HK-2 (cell line): ENCODE measurements around the gene PDHB.
"Not testable (repeated sequence)": the region's sequence is repeated elsewhere in the genome, so short reads cannot be mapped to it uniquely, and the experiment has no call there.

Experiments used
- DNase-seq: peaks from one replicate; pipeline ENCODE4 v3.0.0-alpha.2; 2018; ENCODE audit not compliant: unreplicated experiment

The PDHB gene

DNA sequence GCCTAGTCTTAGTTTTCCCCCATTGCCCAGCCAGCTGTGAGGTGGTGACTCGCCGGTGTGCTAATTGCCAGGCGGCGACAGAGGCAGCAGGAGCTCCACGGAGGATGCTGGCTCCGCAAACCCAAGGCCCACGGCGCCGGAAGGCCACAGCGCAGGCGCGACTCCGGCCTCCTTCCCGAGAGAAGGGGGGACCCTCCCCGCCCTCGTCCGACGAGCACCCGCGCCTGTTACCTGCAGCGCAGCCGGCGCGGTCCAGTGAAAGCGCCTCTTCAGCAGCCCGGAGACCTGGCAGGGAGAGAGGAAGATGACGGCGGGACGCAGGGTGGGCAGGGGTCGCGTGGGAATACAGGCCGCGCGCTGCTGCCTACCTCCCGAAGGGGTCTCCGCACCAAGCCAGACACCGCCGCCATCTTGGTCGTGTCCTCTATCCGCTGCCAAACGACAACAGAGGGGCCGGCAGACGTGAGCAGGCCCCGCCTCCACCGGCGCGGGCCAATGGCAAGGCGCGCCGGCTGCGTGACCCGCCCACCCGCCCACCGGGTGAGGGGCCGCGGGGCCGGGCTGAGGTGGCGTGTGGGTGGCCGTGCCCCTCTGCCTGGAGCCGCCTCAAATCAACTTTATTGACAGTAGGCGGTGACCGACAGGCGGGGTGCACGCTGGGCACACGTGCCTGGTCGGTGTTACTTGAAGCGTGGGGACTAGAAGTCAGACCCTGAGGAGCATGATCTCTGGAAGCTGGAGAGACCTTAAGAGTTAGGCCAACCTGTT lies at the start of gene PDHB:
Gene PDHB, minus strand, starts transcription at position 433 of the 768 bp plus-strand sequence. Its CDS starts 23 bp downstream, at position 410.
- peak; percentile 86 for DNase-seq

DNA sequence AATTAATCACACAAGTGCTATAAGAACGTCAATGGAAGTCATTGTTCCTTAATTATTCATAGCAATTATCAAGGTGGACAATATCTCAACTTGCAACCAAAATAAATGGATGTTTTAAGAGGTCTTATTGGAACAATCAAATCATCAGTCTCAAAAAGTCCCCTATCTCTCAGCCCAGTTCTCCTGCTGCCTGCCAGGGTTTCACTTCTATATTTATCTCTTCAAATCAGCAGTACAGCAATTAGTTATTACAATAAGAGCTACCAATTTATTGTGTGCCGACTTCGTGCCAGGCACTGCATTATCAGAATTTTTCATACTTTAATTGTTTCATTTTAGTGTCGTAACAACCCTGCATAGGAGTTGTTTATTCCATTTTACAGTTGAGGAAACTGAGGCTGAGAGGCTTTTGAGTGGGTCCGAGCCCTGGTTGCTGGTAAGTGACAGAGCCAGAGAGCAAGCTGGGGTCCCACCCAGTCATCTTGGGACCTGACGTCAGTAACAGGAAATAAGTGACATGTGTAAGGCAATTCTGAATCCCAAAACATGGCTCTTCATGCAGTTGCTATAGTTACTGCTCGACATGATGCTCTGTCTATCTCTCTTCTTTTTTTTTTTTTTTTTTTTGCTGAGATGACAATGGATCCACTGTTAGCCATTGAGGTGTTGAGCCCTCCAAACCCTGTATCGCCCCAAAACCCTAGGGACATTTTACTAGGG lies 49.4 kb upstream of the PDHB start:
- DNase-seq = no peak

DNA sequence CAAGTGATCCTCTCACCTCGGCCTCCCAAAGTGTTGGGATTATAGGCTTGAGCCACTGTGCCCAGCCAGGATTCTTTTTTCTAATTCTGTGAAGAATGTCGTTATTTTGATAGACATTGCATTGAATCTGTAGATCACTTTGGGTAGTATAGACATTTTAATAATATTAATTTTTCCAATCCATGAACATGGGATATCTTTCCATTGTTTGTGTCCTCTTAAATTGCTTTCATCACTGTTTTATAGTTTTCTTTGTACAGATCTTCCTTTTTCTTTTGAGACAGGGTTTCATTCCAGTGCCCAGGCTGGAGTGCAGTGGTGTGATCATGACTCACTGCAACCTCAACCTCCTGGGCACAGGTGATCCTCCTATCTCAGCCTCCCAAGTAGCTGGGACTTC lies 46.7 kb upstream of the PDHB start:
- DNase-seq = no peak

DNA sequence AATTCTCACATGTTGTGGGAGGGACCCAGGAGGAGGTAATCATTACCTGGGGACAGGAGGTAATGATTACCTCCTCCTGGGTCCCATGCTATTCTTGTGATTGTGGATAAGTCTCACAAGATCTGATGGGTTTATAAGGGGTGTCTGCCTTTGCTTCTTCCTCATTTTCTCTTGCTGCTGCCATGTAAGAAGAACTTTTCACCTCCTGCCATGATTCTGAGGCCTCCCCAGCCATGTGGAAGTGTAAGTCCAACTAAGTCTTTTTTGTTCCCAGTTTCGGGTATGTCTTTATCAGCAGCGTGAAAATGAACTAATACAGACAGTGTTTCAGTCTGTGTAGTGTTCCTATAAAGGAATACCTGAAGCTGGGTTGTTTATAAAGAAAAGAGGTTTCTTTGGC lies 45.1 kb upstream of the PDHB start:
- DNase-seq = no peak

DNA sequence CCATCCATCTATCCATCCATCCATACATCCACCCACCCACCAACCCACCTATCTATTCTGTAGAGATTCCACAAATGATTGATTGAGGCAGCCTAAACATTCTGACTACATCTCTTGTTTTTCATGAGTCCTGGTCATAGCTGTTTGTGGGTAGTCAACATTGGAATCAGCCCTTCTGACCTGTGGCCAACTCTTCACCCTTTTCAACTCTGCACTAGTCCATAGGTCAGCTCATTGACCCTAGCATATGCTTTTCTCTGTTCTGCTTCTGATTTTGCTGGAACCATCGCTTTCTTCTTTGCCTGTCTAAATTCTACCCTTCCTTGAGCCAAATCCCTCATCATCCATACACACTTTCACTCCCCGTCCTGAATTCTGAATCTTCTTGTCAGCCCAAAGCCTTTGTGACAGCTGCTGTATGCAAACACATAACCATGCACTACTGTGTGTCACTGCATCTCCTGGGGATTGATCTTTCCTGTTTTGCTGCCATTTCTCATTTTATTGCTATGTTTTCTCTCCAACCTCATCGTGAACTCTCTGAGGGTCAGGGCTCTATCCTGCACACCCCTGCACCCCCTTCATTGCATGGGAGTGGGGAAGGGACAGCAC lies 41.4 kb upstream of the PDHB start:
- DNase-seq = no peak

DNA sequence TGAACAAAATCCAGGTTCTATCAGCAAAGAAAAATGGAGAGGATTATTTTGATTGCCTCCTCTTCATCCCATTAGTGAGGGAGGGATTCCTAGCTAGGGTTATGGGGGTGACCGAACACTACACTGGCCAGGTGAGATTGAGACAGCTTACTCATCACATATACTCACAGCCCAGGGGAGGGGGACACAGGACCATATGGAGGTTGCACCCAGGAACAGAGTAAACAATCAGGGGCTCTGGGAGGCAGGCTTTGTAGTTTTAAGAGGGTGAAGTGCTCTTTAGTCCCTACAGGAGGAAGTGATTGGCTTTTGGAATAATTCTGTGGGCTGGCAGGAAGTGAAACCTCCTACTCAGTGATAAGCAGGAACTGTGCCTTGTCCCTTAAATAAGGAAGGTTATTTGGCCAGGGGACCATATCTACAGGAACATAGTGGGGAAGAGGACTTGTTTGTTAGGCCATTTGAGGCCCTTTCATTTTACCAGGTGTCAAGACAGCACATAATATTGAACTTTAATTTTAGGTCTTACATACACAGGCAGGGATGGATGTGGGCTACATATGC lies 40.8 kb upstream of the PDHB start:
- no peak for DNase-seq

DNA sequence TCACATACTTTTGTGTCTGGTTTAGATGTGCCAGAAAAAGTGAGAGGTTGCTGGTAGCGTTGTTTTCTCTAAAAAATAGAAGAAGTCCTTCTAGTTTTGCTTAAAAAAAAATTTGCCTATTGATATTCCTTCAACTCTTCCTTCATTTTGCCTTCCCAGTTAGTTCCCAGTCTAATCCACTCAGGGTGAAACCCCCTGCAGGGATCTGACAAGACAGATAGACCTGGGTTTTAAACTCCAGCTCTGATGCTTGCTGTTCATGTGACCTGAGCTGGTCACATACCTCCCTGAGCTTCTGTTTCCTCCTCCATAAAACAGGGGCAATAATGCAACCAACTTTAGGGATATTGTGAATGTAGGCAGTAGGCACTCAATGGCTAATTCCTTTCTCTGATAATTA lies 39.6 kb upstream of the PDHB start:
- no peak for DNase-seq

DNA sequence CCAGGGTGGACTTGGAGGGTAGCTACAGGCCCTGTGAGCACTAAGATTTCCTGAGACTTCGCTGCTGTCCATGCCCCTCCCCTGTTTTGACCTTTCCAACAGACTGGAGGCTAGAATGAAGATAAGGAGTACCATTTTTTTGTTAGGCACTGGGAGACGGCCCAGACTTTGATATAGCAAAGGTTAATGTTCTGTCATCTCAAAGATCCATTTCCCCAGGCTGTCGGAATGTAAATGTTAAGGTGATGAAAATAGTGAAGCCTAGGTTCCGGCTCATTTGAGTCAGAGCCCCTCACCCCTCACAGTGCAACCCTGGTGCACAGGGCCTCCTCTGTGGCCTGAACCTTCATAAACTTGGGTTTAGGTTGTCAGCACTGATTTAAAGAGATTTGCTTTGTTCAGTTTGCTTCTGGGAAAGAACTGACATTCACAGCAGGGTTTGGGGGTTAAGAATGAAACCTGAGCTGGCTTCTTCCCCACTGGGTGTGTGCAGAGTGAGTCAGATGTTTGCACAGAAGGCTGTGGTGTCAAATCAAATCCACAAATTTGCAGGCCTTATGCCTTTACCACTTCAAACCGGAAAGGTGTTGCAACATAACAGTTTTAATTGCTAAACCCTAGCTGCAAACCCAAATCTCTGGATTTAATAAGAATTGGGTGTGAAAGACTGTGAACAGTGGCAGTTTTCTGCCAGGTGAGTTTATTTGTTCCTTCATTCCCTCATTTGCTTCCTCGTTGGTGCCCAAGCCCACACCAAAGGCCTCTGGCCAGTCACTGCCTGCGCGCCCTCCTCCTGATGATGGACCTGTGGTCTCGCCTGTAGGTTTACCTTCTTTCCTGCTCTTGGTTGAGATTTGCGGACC lies 37.6 kb upstream of the PDHB start:
- peak; percentile 45 for DNase-seq

DNA sequence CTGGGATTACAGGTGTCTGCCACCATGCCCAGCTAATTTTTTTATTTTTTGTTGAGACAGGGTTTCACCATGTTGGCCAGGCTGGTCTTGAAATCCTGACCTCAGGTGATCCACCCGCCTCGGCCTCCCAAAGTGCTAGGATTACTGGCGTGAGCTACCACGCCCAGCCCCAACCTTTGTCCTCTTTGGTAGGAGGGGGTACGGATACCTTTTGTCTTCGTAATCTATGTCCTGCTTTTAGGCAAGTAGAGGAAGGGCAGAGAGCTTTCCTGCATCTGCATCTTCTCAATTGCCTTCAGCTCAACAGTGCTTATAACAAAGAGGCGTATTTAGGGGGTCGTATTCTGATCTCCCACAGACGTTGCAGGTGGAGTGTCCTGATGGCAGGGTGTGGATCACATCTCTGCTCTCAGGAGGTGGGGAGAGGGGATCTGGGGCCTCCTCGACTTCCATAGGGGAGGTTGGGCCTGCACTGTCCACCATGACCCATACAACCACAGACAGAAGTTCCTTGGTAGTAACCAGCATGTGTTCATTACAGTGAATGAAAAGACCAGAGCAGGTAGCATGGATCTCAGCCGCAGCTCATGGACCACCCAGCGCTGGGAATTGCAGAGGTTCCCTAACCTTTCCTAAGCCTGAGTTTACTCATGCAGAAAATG lies 36.9 kb upstream of the PDHB start:
- DNase-seq = no peak

DNA sequence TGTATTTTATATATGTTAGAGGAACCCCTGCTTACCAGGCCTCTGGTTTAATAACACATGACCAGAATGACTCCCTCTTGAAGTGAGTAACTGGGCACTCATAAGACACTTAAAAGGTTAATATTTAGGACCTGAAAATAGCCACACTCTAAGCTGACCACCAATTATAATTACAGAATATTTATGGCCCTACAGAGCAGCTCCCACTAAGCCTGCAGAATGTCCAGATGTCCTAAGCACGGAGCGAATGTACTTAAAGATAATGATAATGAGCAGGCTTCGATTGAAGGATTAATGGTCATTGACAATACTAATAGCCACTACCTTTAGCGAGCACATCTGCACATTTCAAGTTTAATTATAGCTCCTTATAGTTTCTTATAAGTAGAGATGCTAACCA lies 35.5 kb upstream of the PDHB start:
- DNase-seq = no peak

DNA sequence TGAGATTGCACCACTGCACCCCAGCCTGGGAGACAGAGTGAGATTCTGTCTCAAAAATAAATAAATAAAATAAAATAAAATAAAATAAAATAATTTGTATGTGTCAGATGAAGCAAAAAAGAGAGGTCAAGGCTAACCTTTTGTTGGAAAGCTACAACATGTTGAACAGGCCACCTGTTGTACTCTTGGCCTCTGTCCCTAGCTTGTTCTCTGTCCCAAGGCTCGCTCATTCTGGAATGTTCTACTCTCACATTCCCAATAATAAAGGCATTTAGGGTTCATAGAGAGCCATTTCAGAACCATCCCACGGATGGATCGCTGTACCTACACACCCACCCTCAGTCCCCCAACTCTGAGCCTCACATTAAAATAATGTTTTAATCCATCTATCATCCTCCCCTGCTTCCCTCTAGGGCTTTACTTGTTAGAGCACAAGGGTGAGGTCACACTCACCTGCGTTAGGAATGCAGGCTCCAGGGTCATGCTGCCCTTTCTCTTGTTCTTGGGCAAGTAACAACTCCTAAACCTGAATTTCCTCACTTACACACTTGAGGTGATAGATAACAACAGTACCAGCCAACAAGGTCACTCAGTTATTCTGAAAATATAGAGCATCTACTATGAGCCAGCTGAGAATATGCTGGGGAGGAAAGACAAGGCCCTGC lies 33.4 kb upstream of the PDHB start:
- no peak for DNase-seq

DNA sequence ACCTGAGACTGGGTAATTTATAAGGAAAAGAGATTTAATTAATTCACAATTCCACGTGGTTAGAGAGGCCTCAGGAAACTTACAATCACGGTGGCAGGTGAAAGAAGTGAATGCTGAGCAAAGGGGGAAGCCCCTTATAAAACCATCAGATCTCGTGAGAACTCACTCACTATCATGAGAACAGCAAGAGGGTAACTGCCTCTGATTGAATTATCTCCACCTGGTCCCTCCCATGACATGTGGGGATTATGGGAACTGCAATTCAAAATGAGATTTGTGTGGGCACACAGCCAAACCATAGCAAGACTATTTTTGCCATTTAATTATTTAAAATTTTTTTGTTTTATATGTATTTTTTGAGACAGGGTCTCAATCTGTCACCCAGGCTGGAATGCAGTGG lies 31.2 kb upstream of the PDHB start:
- DNase-seq = no peak

DNA sequence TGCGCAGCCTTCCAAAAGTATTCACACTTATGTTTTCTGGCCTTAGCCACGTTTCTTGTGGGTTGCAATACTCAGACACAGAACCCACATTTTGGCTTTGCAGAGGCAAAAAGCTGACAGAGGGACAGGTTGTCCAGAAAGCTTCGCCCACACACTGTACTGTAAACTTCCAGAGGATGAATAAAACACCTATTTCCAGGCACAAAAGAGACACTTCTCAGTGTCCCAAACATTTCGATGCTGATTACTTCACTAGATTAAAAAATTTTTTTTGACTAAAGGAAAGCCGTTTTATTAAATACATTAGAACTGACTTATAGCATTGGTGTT lies 30.3 kb upstream of the PDHB start:
- no peak for DNase-seq

DNA sequence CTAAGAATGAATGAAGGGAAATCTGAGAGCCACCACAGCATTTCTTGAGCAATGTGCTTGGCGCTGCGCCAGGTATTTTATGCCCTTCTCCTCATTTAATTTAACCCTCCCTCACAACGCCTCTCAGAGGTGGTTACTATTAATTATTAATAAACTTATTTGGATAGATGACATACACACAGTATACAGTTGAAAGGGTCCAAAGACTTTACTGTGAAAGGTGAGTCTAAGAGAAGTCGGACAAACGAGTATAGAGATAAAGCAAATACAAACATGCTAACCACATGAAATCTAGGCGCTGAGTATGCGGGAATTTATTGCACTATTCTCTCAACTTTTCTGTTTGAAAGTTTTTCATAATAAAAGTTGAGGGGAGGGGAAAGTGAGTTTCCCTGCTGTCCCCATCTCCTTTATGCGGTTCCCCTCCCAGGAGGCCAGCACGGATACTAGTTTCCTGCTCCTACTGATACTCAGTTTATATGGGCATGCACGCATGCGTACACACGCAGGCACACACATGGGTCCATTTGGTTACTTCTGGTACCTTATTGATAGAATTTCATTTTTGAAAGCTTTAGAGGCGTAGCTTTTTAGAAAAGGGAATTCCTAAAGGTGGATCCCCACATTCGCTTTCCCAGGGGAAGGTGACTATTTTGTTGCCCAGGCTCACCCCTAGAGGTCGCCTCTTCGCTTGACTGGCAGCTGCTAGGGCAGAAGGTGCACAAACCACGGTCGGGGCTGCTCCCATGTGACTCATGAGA lies 29.7 kb upstream of the PDHB start:
- peak; percentile 72 for DNase-seq

DNA sequence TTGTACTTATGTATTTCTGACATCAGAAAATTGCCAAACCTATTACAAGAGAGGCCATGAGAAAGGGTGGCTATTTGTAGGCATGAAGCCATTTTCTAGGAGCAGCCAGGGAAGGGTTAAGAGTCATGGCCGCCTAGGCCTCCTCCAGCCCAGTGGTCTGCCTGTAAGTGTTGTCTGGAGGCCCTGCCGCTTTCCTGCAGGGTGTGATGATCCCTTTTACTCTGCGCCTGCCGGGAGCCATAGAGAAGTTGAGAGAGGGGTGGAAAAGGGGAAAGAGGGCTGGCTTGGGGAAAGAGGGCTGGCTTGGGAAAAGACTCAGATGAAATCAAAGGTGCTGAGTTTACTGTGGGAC lies 29.2 kb upstream of the PDHB start:
- no peak for DNase-seq

DNA sequence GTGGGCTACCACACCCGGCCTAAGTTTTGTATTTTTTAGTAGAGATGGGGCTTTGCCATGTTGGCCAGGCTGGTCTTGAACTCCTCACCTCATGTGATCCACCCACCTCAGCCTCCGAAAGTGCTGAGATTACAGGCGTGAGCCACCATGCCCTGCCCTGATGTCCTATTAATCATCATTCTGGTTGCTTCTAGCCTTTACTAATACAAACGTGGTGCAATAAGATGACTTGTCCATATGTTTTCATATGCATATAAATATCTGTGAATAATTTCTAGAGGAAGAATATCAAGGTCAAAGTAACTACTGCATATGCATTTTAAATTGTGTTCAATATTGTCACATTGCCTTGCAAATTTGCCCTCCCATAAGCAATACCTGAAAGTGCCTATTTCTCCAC lies 25.5 kb upstream of the PDHB start:
- DNase-seq = no peak

DNA sequence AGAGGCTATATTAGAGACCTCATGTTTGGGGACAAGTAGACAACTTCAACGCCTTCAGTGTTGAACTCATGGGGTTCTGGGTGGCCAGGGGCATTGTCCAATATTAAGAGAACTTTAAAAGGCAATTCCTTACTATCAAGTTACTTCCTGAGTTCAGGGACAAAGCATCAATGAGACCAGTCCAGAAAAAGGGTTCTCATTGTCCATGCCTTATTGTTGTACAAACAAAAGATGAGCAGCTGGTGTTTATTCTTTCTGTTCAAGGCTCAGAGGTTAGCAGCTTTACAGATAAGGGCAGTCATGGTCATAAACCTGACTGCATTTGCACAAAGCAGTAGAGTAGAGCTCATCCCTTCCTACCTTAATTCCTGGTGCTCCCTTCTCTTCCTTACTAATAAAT lies 18.5 kb upstream of the PDHB start:
- no peak for DNase-seq

DNA sequence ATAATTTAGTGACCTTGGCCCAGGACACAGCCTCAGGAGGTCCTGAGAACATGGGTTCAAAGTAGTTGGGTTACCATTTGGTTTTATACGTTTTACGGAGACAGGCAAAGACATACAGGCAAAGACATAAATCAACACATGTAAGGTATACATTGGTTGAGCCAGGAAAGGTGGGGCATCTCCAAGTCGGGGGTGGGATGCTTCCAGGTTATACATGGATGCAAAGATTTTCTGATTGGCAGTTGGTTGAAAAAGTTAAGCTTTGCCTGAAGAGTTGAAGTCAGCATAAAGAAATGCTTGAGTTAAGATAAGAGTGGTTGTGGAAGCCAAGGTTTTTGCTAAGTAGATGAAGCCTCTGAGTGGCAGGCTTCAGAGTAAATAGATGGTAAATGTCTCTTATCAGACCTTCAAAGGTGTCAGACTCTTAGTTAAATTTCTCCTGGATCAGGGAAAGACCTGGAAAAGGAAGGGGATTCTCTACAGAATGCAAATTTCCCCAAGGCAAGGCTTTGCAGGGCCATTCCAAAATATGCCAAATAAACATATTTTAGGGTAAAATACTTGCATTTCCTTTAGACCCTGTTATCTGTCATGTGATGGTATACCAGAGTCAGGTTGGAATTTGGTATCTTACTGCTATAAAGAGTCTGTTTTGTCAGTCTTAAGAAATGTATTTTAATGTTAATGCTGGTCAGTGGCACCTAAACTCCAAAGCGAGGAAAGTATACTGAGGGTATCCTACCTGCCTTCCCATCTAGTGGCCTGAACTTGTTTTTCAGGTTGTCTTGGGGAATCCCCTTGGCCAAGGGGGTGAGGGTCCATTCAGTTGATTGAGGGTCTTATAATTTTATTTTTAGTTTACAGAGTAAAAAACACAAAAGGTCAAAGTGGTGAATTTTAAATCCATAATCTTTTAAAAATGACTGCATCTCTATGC lies 8.2 kb upstream of the PDHB start:
- DNase-seq = no peak

DNA sequence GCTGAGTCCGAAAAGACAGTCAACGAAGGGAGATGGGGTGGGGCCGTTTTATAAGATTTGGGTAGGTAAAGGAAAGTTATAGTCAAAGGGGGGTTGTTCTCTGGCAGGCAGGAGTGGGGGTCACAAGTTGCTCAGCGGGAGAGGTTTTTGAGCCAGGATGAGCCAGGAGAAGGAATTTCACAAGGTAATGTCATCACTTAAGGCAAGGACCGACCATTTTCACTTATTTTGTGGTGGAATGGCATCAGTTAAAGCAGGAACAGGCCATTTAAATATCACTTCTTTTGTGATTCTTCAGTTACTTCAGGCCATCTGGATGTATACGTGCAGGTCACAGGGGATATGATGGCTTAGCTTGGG lies 7.3 kb upstream of the PDHB start:
- DNase-seq = not testable (repeated sequence)
